Measurements from ENCODE around the gene CILP2. TPM values are rescaled to one million over a fixed set of nuclear protein-coding genes. Genes with fewer than 3 reads are reported as not detected.

Gene CILP2
- total RNA-seq, 4 donors from 2014 or later: 0.17 to 1.4 TPM; not detected in 2

GRCh38 chr19:19551853-19552192, 13.8 kb downstream of the CILP2 start:
- no peak for TF ChIP-seq CTCF (IDR thresholded peaks at IDR 0.05)
- TF ChIP-seq POLR2A (IDR thresholded peaks at IDR 0.05): no peak
- intact Hi-C loops (cut with DNase I; ENCODE audit: low total_unique reads): no loop called here
- WGBS, 2 donors: 72 to 75% methylated on average over 14 of the region's 14 CpGs
- no peak overlapping the region for H3K4me3 ChIP-seq (ENCODE audit: low read depth, poor library complexity, severe bottlenecking)
- no peak for DNase-seq (ENCODE audit: low spot score in 2 of 2)

GRCh38 chr19:19552798-19553197, 14.7 kb downstream of the CILP2 start:
- TF ChIP-seq CTCF (IDR thresholded peaks at IDR 0.05): no peak
- no peak for TF ChIP-seq POLR2A (IDR thresholded peaks at IDR 0.05)
- 46 to 67% methylated on average over 6 of the region's 6 CpGs for WGBS, 2 donors
- intact Hi-C loops (cut with DNase I; ENCODE audit: low total_unique reads): no loop called here
- no peak overlapping the region for H3K4me3 ChIP-seq (ENCODE audit: low read depth, poor library complexity, severe bottlenecking)
- DNase-seq (ENCODE audit: low spot score in 2 of 2): no peak

- no peak for TF ChIP-seq CTCF (IDR thresholded peaks at IDR 0.05)
- no peak for TF ChIP-seq POLR2A (IDR thresholded peaks at IDR 0.05)
- 88 to 91% methylated on average over 10 of the region's 10 CpGs for WGBS, 2 donors
- intact Hi-C loops (cut with DNase I; ENCODE audit: low total_unique reads): no loop called here
- H3K4me3 ChIP-seq (ENCODE audit: low read depth, poor library complexity, severe bottlenecking): no peak overlapping the region
- no peak for DNase-seq (ENCODE audit: low spot score in 2 of 2)
Observed at GRCh38 chr19:19553670-19554069, 15.6 kb downstream of the CILP2 start.

GRCh38 chr19:19554074-19555023, 16.3 kb downstream of the CILP2 start:
- WGBS, 2 donors: 65 to 68% methylated on average over 33 to 34 of the region's 34 CpGs
- H3K4me3 ChIP-seq (ENCODE audit: low read depth, poor library complexity, severe bottlenecking): no peak overlapping the region
- TF ChIP-seq POLR2A (IDR thresholded peaks at IDR 0.05) (no peak), CTCF (IDR thresholded peaks at IDR 0.05) (no peak)
- intact Hi-C loops (cut with DNase I; ENCODE audit: low total_unique reads): no loop called here
- no peak for DNase-seq (ENCODE audit: low spot score in 2 of 2)

- no peak for DNase-seq (ENCODE audit: low spot score in 2 of 2)
- intact Hi-C loops (cut with DNase I; ENCODE audit: low total_unique reads): no loop called here
- 81 to 85% methylated on average over 10 to 15 of the region's 15 CpGs for WGBS, 2 donors
- no peak overlapping the region for H3K4me3 ChIP-seq (ENCODE audit: low read depth, poor library complexity, severe bottlenecking)
- TF ChIP-seq POLR2A (IDR thresholded peaks at IDR 0.05) (no peak), CTCF (IDR thresholded peaks at IDR 0.05) (no peak)
Observed at GRCh38 chr19:19558055-19558454, 20.0 kb downstream of the CILP2 start.

Data from lower leg skin (tissue), 4 donors.